Stimulated activated CD8-positive, alpha-beta memory T cell treated with anti-CD3 and anti-CD28 coated beads, Interleukin-12 subunit alpha, Interleukin-12 subunit beta, amount 100 ng/mL, for 1 hour (primary cell): ENCODE results near the gene NDUFS3.

ENCODE experiments used
- DNase-seq: peaks from one replicate; pipeline ENCODE4 v3.0.0-alpha.2; 2020; ENCODE audit warnings: low read depth

The NDUFS3 gene

DNA sequence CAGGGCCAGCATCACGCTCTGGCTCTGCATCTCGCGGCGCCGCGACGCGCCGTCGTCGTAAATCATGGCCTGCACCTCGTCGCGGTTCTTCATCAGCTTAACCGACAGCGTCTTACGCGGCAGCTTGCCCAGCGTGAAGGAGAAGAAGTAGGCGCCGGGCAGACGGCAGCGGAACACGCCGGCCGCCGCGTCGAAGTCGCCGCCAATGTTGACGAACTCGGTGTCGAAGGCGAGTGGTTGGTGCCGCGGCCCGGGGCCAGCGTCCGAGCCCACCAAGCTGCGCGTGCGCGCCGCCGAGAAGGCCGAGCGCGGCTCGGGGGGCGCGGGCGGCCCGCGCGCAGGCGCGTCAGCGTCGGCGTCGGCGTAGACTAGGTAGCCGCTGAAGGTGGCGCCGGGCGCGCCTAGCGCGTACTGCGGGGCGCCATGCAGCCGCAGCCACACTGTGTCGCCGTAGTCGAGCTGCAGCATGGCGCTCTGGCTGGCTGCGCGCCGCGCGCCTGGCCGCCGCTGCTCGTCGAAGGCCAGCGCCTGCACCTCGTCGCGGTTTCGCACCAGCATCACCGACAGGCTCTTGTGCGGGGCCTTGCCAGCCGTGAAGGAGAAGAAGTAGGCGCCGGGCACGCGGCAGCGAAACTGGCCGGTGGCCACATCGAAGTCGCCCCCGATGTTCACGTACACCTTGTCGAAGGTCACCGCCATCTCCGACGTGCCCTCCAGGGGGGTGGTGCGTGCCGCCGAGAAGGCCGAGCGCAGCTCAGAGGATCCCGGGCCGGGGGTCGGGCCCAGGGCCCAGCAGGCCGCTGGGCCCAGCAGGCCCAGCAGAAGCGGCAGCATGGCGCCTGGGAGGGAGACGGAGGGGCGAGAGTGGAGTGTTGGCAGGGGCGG, 11.3 kb downstream of the NDUFS3 start:
- DNase-seq: no peak

DNA sequence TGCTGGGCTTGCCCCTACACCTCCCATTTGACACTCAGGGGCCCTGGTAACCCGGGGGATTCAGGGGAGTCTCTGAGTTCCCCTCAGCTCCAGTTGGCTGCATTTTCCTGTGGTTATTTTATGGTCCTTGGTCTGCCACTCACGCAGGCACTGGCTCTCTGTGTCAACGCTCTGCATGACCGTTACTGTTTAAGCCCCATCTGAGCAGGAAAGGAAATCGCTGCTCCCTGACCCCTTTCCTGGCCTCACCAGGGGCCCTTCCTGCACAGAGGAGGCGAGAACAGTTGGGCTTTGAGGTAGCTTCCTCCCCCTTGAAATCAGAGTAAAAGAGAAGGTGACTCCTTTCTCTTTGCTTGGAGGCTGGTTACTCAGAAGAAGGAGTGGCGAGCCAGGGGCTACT, 12.9 kb downstream of the NDUFS3 start:
- DNase-seq: no peak

DNA sequence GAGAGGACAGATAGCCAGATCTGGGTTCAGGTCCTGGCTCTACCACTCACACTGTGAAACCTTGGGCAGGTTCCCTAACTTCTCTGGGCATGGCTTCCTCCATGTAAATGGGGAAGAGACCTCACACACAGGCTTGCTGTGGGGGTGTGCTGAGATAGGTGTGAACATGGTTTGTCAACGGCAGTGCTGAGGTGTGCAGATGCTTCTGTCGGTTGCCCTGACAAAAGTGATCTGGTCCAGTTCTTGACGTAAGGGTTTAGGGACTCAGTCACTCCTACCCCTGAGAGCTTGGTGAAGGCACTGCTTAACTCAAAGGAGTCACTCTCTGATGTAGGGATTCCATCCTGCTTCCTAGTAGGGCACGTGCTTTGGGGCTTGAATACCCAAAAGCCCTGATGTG, 13.4 kb downstream of the NDUFS3 start:
- DNase-seq: no peak

DNA sequence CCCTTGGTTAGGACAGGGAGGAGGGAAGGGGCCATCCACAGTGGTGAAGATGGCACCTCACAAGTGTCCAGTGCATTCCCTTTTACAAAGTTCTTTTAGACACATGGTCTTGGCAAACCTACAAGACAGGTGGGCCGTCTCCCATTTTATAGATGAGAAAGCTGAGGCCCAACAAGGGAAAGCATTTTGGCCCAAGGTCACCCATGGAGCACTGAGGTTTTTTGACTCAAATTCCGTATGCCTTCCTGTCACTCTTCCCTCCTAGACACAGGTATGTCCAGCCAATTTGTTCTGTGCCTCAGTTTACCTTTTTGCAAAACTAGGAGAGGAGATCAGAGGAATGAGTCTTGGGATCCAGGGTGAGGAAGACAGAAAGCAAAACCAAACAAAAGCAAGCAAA, 14.1 kb downstream of the NDUFS3 start:
- no peak for DNase-seq

DNA sequence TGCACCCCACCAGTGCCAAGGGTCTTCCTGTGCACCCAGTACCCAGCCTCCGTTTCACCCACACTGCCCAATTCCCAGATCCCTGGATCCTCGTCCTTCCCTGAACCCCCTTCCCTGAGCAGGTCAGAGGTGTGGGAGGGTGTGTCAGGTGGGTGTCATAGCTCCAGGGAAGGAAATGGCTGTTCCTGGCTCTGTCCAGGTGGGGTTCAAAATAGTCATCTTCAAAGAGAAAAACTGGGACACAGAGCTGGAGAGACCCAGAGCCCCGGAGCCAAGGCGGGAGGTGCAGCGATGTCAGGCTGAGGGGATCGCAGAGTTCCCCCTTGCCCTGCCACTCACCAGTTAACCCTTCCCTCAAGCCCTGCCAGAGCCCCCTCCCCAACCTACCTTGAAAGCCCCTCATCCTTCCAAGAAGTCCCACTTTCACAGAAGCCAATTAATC, 14.6 kb downstream of the NDUFS3 start:
- DNase-seq: no peak

- no peak for DNase-seq
Measured at GRCh38 chr11:47593934-47594855, 15.3 kb downstream of the NDUFS3 start, which contains the start of gene C1QTNF4. Gene C1QTNF4, minus strand, starts transcription at chr11:47594411. Its CDS starts 3,601 bp downstream, at chr11:47590810.

- DNase-seq: no peak
Measured at GRCh38 chr11:47595029-47595428, 16.2 kb downstream of the NDUFS3 start.

GRCh38 chr11:47595967-47596366, 17.1 kb downstream of the NDUFS3 start:
- DNase-seq: no peak

GRCh38 chr11:47599902-47600301, 21.0 kb downstream of the NDUFS3 start:
- DNase-seq: no peak

DNA sequence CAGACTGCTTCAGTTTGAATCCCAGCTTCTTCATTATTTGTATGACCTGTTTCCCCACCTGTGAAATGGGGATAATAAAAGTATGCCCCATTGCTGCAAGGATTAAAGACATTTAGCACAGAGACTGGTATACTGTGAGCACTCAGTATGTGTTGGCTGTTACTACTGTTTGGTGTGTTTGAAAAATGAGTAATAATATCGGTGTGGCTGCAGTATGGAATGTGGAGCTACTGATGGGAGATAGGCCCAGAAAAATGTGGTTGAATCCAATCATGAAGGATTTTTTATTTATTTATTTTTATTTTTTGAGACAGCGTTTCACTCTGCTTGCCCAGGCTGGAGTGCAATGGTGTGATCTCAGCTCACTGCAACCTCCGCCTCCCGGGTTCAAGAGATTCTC, 24.4 kb downstream of the NDUFS3 start:
- DNase-seq: no peak

DNA sequence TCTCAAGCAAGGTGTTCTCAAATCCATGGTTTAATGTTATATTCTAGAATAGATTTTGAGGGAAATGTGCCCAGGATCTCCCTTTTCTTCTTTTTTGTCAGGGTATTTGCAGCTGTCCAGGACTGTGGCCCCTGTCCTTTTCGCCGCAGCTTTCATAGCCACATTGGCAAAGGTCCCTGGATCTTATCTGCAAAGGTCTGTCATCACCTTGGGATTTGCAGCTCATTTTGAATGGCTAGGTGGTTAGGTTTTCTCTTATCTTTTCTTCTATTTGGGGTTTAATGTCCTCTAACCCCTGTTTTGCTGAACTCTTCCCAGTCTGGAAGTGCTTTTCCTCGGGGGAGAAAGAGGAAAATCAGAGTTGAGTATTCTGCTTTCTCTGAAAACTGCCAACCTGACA, 27.0 kb downstream of the NDUFS3 start:
- DNase-seq: no peak

DNA sequence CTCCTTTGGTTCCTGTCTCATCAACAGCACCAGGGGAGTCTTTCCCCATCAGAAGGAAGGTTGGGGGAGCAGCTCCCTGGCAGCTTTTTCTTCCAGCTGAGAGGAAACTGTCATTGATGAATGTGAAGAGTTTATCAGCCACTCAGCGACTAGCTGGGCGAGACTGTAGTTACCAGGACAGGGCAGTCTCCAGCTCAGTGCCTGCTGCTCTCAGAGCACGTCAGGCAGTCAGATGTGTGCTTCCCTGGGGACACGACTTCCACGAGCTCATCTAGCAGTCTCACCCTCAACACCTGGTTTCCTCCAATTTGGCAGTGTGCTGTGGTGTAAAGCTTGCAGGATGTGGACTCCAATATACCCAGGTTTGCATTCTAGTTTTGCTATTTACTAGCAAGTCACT, 27.9 kb downstream of the NDUFS3 start:
- DNase-seq: no peak

- DNase-seq: no peak
Measured at GRCh38 chr11:47607380-47607779, 28.5 kb downstream of the NDUFS3 start.

DNA sequence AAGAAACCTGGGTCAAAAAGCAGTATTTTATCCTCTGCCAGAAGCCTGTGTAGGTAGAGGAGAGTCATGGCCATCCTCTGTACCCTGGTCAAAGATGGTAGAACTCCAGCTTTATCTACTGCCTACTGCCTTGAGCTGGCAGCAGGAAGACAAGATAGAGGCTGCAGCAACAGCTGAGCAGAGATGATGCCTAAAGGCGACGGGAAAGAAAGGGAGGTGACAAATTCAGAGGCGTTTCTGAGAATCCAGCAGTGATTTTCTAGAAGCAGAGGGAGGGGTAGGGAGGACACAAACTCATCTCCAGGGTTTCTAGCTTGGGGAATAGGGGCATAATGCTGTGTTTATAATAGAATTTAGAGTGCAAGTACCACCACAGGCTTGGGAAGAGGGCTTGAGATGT, 30.8 kb downstream of the NDUFS3 start:
- DNase-seq: no peak

DNA sequence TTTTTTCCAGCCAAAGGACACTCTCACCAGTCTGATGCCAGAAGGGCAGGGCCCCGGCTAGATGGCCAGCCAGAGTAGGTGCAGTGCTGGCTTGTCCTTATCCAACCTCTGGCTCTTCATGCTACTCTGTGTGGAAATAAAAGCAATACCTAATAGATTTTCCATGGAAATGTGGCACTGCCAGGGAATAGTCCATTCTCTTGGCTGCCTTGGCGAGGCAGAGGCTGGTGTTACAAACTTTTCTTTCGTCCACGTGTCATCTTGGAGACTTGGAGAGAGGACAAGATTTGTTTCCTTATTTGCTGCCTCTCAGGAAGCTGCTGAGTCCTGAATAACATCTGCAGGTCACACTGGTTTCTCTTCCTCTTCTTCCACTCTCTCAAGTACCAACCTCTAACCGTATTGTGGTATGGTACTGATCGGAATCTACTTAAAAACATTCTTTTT, 32.5 kb downstream of the NDUFS3 start:
- no peak for DNase-seq

- no peak for DNase-seq
Measured at GRCh38 chr11:47615249-47615648, 36.4 kb downstream of the NDUFS3 start.

DNA sequence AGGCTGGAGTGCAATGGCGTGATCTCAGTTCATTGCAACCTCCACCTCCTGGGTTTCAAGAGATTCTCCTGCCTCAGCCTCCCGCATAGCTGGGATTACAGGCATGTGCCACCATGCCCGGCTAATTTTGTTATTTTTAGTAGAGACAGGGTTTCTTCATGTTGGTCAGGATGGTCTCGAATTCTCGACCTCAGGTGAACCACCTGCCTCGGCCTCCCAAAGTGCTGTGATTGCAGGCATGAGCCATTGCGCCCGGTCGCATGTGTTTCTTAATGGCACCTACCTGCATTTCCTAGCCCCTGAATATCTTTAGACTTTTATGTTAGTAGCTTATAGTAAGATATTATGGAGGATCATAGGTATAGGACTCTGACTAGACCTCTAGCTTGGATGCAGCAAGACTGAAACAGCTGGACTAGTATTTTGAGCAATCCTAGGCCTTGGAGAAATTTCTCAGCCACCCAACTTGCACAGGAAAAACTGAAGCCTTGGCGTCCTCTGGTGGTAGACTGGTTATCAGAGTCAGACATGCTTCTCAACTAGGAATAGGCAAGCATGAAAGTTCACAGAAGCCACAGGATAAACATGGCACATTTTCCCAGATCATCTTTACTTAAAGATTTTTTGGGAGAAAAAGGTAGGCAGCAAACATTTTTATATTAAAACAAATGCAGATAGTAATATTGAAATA, 38.0 kb downstream of the NDUFS3 start:
- DNase-seq: no peak

GRCh38 chr11:47617417-47617809, 38.5 kb downstream of the NDUFS3 start:
- no peak for DNase-seq

DNA sequence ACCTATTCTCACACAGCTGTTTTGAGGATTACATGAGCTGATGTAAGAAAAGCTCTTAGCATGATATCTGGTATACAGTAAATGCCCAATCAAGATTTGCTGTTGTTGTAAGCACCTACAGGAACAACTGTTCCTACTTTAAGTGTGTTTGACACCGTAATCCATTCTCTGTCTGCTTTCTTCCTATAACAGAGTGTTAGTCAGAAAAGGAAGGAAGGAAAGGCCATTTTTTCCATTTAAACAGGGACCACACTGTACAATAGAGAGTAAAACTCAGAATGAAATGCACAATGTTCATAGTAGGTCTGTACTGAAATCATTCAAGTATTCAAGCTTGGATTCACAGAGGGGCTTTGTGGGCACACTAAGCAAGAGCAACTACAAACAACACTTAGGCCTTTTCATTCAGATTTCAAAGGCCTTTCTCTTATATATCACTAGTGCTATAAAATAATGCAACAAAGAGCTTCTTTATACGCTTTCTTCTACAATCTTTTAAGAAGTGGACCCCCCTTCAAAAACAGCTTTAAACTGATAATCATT, 42.0 kb downstream of the NDUFS3 start:
- no peak for DNase-seq

DNA sequence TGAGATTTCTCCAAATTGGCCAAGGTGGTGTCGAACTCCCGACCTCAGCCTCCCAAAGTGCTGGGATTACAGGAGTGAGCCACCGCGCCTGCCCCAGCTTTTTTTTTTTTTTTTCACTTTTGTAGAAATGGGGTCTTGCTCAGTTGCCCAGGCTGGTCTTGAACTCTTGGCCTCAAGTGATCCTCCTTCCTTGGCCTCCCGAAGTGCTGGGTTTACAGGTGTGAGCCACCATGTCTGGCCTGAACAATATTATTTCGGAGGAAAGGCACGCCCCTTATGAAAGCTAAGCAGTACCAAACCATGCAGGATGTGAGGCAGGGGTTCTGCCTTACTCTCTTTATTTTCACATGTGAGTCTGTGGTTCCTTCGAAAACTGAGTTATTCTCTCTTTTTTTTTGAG, 47.4 kb downstream of the NDUFS3 start:
- DNase-seq: no peak

DNA sequence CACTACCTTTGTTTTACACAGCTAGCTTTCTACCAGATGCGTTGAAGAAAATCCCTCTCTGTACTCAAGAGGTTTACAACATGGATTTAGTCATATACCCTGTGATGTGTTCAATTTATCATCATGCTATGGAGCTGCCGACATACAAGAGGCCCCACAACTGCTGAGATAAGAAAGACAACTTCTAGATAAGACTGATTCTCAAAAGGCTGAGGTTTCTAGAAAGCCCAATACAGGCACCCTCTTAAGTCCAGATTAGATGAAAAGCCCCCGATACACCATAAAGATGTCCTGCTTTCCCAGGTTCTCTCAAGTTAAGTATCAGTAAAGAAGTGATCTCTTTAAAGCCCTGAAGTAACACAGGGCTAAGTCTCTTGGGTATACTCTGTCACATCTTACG, 49.2 kb downstream of the NDUFS3 start:
- DNase-seq: no peak

DNA sequence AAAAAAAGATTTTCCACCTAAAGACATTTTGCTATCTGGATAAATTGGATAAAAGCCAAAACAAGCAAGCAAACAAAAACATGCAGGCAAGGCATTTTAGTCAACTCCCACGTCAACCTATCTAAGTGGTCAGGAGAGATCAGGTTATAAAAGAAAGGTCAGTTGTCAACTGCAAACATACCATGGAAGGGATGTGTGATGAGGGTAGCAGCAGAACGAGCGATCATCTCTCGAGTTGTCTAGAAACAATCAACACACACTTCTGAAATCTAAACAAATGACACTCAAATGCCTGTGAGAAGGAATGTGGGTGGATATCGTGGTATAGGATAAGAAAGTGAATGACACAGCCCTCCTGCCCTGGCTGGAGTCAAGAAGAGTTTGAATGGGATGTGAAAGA, 52.6 kb downstream of the NDUFS3 start:
- no peak for DNase-seq
